Left colon (tissue), 2 donors: ENCODE measurements around the gene RRP12. TPM values are rescaled to one million over a fixed set of nuclear protein-coding genes. Genes with fewer than 3 reads are reported as not detected.
"Not testable (repeated sequence)": the region's sequence is repeated elsewhere in the genome, so short reads cannot be mapped to it uniquely, and the experiment has no call there.

ENCODE experiments used
- ATAC-seq: fragments of 200-7000 bp; cut with Tn5 transposase; one replicate; pipeline ENCODE4 v1.9.1; 2020; ENCODE audit warnings: mild to moderate bottlenecking, moderate library complexity
- DNase-seq, 2 donors: peaks; one replicate each; pipeline ENCODE4 v3.0.0-alpha.2; 2020
- intact Hi-C, 2 donors: fragments of 100-400 bp; cut with DNase I in 1 of 2; cut with micrococcal nuclease in 1 of 2; formaldehyde crosslinking; loops; one replicate each; pipeline versions ENCODE4 v1.11.2 to v1.14.0; 2022; cut with DNase I, micrococcal nuclease
- long read RNA-seq: library from polyadenylated mRNA; unstranded; transcript quantifications from one replicate; pipeline ENCODE4 v2.0.0, GENCODE V29; 2021
- total RNA-seq, 2 donors: library from RNA; stranded (reverse); fragmentation: NEBNext Ultra II Directional; extraction: Animal tissue kit (Norgen Biotek cat#: 25700); gene quantifications; one replicate each; pipeline ENCODE4 v1.2.1, GENCODE V29; 2021
- donor health status: DM: no; HTN: no; CAD: no.
- donor health status: DM: yes; HTN: yes; CAD: no.

Gene RRP12, protein sequence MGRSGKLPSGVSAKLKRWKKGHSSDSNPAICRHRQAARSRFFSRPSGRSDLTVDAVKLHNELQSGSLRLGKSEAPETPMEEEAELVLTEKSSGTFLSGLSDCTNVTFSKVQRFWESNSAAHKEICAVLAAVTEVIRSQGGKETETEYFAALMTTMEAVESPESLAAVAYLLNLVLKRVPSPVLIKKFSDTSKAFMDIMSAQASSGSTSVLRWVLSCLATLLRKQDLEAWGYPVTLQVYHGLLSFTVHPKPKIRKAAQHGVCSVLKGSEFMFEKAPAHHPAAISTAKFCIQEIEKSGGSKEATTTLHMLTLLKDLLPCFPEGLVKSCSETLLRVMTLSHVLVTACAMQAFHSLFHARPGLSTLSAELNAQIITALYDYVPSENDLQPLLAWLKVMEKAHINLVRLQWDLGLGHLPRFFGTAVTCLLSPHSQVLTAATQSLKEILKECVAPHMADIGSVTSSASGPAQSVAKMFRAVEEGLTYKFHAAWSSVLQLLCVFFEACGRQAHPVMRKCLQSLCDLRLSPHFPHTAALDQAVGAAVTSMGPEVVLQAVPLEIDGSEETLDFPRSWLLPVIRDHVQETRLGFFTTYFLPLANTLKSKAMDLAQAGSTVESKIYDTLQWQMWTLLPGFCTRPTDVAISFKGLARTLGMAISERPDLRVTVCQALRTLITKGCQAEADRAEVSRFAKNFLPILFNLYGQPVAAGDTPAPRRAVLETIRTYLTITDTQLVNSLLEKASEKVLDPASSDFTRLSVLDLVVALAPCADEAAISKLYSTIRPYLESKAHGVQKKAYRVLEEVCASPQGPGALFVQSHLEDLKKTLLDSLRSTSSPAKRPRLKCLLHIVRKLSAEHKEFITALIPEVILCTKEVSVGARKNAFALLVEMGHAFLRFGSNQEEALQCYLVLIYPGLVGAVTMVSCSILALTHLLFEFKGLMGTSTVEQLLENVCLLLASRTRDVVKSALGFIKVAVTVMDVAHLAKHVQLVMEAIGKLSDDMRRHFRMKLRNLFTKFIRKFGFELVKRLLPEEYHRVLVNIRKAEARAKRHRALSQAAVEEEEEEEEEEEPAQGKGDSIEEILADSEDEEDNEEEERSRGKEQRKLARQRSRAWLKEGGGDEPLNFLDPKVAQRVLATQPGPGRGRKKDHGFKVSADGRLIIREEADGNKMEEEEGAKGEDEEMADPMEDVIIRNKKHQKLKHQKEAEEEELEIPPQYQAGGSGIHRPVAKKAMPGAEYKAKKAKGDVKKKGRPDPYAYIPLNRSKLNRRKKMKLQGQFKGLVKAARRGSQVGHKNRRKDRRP (N-terminal part only)
- total RNA-seq = 10 to 100 TPM; 13.9 to 15.1 TPM
- long read RNA-seq, full-length matches to known transcripts = 2 of 23 reads
- long read RNA-seq, partial matches to known transcripts = 15 of 23 reads
- long read RNA-seq, other reads (novel, unspliced or antisense) = 6 of 23 reads

DNA sequence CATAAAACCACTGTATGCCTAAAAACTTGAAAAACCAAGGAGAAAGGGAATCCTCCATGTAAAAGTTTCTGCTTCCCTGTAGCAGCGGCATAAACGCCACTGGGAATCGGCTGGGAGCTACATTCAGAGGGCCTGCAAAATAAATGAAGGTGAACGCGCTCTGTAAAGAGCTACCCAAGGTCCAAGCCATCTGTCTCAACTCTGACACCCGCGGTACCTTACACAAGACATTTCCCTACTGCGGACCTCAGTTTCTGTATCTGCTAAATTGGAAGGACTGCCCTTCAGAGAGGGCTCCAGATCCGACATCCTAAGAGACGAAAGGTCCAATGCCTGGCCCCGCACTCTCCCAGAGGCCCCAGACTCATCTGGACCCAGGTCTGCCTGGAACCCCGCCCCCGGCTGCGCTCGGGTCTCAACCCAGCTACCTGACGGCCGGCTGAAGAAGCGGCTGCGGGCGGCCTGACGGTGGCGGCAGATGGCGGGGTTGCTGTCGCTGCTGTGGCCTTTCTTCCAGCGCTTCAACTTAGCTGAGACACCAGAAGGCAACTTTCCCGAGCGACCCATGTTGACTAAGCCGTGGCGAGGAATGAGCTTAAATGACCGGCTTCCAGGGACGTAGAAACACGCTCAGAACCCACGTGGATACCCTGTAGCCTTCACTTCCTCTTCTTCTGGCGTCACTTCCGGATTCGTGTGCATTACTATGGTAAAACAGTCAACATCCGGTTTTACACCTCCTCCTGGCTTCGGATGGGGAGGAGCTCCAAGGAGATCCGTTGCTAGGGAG lies at the start of gene RRP12:
Gene RRP12 (minus strand): TSS at position 676 of the 790 bp plus-strand sequence. CDS start 109 bp downstream, at position 567.
- DNase-seq (peak; percentile 82 to 93), ATAC-seq (peak; percentile 96)
- intact Hi-C loops = no loop called here

DNA sequence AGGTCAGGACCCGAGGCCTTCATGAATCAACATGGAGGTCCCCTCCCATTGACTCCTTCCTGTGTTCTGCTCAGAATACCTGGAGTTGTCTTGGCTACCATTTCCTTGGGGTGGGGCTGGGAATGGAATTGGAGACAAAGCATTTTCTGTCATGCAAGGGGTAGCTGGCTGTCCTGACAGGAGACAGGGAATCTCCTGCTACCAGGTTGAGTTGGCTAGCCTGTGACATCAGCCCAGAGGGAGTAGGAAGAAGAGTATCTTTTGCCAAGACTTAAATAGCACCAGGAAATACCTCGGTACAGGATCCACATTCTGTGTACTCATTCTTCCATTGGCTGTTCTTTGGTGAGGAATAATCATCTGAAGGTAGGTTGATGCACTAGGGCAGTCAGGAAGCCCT lies 49.7 kb upstream of the RRP12 start:
- intact Hi-C loops = no loop called here

DNA sequence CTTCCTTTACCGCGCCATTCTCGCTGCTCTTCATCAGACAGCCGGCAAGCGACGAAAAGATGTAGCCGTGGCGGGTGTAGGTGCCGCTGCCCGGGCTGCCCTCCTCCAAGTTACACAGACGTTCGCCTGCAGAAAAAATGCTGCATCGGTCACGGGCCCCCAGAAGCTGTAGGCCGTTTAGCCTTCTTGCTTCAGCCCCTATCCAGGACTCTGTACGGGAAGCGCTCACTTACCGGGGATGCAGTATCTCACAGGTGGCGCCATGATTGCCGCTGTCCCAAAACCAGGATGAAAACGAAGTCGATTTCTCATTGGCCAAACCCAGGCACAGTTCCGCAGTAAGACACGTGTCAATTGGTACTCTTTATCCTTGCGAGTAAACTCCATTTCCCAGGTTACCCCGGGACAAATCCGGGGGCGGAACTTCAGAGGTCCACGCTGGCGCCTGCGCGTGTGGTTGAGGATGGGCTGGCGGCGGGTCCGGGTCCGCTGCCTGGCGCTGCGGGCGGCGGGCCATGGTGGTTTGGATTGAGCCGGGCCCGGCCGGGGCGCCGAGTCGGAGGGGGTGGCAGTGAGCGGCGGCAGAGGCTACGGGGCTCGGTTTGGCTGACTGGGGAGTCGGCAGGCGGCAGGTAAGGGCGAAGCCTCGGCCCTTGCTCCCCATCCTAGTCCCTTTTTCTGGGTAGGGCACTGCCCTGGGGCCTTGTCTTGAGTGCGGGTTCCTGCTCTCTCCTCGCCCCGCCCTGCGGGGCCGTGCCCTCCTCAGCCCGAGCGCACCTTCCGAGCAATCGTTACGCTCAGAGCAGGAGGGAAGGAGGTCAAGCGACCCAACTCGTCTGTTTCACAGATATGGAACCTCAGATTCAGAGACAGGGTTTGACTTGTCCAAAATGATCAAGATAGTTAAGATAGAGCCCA lies 44.8 kb upstream of the RRP12 start, which contains the start of the genes EXOSC1 and ZDHHC16:
Gene EXOSC1 (minus strand): TSS at position 285 of the 918 bp plus-strand sequence. CDS start 21 bp downstream, at position 264.
Gene ZDHHC16 (plus strand): TSS at position 454 of the 918 bp plus-strand sequence. CDS start 5,501 bp downstream, outside the sequence.
- intact Hi-C loops = no loop called here
- ATAC-seq (peak; percentile 98), DNase-seq (peak; percentile 90 to 93)

More for the DNA sequence above, 49.7 kb upstream of the RRP12 start:
- ATAC-seq = no peak
- DNase-seq = no peak

DNA sequence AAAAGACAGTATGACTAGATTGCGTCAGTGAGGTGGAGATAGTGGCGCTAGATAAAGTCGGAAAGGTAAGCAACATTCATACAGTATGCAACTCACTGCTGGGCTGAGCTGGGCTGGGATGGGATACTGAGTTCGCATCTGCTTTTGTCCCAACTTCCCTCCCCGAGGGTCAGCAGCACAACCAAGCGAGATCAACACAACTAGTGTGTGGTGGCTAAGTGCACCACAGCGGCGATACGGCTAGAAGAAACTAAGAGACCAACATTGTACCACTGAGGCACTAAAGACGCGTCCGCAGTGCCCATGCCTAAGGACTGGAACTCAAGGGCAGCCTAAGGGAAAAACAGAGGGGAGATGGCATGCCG lies 44.2 kb upstream of the RRP12 start:
- intact Hi-C loops = no loop called here
- DNase-seq (no peak), ATAC-seq (peak; percentile 1)

DNA sequence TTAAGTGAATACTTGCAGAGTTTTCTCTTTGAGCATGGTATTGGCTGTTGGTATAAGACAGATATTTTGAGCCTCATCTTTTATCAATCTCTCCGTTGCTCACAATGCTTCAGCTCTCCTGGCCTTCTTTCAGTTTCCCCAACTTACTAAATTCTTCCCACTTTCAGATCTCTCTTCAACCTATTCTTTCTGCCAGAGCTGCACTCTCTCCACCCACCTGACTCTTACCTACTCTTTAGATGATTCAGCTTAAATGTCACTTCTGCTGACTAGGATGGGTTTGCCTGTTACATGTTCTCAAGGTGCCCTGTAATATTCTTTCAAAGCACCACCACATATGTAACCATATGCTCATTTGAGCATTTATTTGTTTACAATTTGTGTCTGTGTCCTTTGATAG lies 43.1 kb upstream of the RRP12 start:
- ATAC-seq (no peak), DNase-seq (no peak)
- intact Hi-C loops = no loop called here

DNA sequence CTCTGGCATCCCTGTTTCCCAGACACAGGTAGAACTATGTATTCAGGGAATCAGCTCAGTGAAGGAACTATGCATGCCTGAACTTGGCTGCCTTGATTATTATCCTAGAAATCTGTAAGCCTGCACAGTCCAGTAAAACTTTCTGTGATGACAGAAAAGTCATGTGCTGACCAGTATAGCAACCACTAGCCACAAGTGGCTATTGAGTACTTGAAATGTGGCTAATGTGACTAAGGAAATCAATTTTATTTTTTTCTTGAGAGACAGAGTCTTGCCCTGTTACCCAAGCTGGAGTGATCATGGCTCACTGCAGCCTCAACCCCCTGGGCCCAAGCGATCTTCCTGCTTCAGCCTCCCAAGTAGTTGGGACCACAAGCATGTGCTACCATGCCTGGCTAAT lies 41.1 kb upstream of the RRP12 start:
- DNase-seq = no peak
- intact Hi-C loops = no loop called here
- no peak for ATAC-seq

DNA sequence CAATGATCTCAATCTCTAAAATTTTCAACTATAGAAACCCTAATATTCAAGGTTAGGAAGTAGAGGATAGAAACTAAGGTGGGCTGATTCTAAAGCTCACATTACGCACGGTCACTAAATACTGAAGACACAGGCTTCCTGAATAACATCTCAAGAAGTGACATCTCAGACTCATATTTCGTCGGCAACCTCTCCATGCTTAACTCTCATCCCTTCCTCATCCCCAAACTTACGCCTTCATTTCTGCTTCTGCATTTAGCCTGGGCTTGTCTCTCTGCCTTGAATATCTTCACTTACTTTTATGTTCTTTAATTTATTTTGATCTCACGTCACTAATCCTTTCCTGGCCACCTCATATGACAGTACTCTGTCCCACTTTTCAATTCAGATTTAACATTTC lies 34.1 kb upstream of the RRP12 start:
- no peak for ATAC-seq
- intact Hi-C loops = no loop called here
- DNase-seq = no peak

DNA sequence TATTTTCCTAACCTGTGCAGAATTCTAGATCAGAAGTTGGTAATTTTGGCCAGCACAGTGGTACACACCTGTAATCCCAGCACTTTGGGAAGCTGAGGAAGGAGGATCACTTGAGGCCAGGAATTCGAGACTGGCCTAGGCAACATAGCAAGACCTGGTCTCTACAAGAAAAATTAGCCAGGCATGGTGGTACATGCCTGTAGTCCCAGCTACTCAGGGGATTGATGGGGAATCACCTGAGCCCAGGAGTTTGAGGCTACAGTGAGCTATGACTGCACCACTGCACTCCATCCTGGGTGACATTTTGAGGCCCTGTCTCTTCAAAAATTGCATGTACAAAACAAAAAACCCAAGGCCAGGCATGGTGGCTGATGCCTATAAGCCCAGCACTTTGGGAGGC lies 33.4 kb upstream of the RRP12 start:
- ATAC-seq (peak; percentile 4), DNase-seq (no peak)
- intact Hi-C loops = no loop called here

DNA sequence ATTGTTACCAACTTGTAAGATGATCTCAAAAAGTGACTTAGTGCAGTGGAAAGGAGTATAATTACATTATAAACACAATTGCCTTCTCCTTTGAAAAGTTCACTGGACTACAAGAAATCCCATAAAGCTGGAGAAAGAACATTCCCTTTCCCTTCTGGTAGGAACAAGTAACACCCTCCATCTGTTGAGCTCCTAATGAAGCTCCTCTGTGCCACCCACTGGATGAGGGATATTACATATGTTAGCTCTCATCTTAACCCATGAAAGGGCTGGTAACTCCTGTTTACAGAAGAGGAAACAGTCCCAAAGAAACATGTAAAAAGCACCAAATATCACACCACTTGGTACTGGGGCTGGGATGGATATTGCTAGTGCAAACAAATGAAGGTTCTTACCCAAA lies 32.9 kb upstream of the RRP12 start:
- ATAC-seq = peak; percentile 46
- intact Hi-C loops = no loop called here

DNA sequence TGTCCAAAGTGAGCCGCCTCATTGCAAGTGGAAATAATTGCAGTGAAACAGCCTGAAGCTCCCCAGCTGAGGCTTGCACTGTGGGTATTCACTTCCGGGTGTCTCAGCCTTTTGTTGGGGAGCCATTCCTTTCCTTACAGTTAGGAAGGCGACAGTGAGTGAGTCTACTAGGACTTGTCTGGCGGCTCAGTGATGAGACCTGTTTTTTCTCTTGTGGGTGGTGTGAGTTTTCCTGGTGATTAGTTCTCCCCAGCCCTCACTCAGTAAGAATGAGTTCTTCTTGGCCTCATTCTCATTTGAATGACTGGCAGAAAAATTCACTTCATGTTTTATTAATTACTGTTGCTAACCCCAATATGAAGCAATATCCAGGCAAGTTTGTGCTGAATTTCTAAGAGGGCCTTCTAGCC lies 27.4 kb upstream of the RRP12 start:
- no peak for ATAC-seq
- intact Hi-C loops = no loop called here
- DNase-seq = no peak

More for the DNA sequence above, 32.9 kb upstream of the RRP12 start:
- DNase-seq = no peak

DNA sequence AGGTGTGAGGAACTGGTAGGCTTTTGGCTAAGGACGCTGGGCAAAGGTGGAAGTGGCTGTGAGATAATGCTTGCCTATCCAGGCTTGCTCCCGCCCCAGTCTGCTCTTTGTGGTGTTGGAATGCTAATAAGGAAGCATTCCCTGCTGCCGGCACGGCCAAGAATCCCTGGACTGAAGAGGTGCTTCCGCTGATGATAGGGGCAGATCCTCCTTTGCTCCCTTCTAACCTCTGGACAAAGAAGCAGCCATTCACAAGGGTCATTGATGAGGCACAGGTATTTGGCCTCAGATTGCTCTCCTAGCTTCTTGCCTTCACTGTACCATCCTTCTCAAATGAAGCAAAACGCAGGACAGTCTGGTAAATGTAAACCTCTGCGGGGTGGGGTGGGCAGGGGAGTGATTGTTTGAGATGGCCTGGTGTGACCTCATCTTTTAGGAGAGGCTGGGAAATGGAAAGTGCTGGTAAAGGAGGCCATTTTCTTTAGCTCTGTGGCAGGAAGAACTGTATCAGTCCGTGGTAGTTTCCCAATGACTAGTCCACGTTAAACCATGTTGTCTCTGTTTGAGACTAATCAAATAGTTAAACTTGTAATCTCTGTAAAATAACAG lies 26.5 kb upstream of the RRP12 start:
- DNase-seq (peak; percentile 81 to 88), ATAC-seq (peak; percentile 71)
- intact Hi-C loops = no loop called here

DNA sequence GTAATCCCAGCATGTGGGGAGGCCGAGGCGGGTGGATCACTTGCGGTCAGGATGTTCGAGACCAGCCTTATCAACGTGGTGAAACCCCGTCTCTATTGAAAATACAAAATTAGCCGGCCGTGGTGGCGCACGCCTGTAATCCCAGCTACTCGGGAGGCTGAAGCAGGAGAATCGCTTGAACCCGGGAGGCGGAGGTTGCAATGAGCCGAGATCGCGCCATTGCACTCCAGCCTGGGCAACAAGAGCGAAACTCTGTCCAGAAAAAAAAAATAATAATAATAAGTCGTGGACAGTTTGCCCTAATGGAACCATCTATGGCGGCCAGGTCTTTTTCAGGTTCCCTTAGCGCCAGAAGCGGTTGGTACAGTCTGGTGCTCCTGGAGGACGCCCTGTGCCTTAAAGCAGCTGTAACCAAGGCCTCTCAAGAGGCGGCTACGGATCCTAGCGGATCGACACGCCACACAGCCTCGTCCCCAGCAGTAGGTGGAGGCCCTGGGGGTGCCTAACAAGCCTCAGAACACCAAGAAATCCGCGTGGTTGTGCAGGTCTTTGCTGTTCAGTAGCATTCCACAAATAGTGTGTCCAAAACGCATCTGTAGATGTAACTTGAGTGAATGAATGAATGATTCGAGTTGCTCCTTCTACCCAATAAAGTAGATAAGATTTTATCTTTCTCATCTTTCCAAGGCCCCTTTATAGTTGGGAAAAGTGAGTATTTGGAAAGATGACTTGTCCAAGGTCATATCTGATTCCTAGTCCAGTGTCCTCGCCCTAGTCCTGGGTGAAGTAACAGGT lies 25.8 kb upstream of the RRP12 start:
- intact Hi-C loops = no loop called here
- DNase-seq = peak in 1 of 2 donors; percentile 25

DNA sequence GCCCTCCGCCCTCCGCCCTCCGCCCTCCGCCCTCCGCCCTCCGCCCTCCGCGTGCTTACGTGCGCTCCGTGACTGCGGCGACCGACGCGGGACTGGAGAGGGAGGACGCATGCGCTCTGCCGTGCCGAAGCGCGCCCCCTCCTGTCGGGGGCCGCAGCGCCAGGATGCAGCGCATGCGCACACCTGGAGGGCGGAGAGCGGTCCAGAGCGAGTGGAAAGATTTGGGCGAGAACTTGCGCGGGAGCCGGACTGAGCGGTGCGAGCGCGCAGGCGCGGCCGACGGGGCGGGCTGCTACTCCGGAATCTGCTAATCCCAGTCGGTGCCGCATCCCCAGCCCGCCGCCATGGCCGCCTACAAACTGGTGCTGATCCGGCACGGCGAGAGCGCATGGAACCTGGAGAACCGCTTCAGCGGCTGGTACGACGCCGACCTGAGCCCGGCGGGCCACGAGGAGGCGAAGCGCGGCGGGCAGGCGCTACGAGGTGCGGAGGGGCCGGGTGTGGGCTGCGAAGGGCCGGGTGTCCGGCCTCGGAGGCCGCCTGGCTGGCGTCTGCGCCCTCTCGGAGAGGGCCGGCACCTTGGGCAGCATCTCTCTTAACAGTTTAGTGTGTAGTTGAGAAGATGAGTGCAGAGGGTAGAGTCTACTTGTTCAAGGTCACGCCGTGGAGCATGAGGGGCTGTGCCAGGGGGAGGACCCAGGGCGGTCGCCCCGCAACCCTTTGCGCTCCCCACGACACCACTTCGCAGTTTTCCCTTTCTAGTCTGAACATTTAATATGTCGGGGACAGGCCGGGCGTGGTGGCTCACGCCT lies 25.0 kb upstream of the RRP12 start, which contains the start of gene PGAM1:
Gene PGAM1 (plus strand): TSS at position 228 of the 812 bp plus-strand sequence. CDS start 117 bp downstream, at position 345.
- ATAC-seq = peak; percentile 84
- intact Hi-C loops = no loop called here
- peak; percentile 91 to 92 for DNase-seq

More for the DNA sequence above, 25.8 kb upstream of the RRP12 start:
- ATAC-seq = peak; percentile 15

DNA sequence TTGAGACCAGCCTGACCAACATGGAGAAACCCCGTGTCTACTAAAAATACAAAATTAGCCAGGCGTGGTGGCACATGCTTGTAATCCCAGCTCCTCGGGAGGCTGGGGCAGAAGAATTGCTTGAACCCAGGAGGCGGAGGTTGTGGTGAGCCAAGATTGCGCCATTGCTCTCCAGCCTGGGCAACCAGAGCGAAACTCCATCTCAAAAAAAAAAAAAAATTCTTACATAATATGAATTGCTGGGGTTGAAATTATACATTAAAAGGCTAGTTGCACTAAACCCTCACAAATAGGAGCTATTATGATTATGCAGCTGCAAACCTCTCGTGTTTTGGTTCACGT lies 22.6 kb upstream of the RRP12 start:
- DNase-seq, ATAC-seq, intact Hi-C loops: not testable (repeated sequence)

DNA sequence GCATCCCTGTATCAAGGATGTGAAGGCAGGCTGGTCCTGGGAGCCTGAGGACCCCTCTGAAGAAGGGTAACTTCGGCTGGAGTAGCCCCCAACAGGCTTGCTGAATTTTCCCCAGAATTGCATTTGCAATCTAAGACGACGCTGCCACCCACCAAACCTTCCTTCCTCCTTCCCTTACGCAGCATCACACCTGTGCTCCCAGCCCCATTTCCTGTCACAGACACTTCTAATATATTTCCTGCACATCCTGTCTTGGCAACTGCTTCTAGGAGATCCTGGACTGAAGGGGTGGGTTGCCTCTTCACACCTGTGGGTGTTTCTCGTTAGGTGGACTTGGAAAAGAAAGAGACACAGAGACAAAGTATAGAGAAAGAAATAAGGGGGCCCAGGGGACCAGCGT lies 15.4 kb upstream of the RRP12 start:
- no peak for ATAC-seq
- DNase-seq = no peak
- intact Hi-C loops = no loop called here
